ENCODE results near the gene RAB40B. TPM values are rescaled to one million over a fixed set of nuclear protein-coding genes. Genes with fewer than 3 reads are reported as not detected.

RAB40B gene
- total and polyA plus RNA-seq, 2 donors (not counting 1 experiment from before 2014, with no cell fraction given): 4.7 to 8.0 TPM

GRCh38 chr17:82740906-82741759 is 42.6 kb upstream of the RAB40B start:
- no peak for TF ChIP-seq EZH2 (IDR thresholded peaks at IDR 0.05; ENCODE audit: borderline replicate concordance, insufficient read depth, low read depth, low read length, poor library complexity, severe bottlenecking)
- TF ChIP-seq, protein P1, sequence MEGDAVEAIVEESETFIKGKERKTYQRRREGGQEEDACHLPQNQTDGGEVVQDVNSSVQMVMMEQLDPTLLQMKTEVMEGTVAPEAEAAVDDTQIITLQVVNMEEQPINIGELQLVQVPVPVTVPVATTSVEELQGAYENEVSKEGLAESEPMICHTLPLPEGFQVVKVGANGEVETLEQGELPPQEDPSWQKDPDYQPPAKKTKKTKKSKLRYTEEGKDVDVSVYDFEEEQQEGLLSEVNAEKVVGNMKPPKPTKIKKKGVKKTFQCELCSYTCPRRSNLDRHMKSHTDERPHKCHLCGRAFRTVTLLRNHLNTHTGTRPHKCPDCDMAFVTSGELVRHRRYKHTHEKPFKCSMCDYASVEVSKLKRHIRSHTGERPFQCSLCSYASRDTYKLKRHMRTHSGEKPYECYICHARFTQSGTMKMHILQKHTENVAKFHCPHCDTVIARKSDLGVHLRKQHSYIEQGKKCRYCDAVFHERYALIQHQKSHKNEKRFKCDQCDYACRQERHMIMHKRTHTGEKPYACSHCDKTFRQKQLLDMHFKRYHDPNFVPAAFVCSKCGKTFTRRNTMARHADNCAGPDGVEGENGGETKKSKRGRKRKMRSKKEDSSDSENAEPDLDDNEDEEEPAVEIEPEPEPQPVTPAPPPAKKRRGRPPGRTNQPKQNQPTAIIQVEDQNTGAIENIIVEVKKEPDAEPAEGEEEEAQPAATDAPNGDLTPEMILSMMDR (IDR thresholded peaks at IDR 0.05): no peak
- Mint-ChIP-seq H3K27ac (no peak overlapping the region), H3K27me3 (no peaks in the 10 kb centered on the region), H3K4me1 (peaks cover under 1% of the 10 kb centered on the region), H3K9me3 (ENCODE audit: insufficient read depth) (no peaks in the 10 kb centered on the region), H3K4me3 (no peak overlapping the region)
- Histone ChIP-seq H3K4me1 (ENCODE audit: control insufficient read depth in 2 of 2, insufficient read depth in 2 of 2, low read length in 2 of 2) (no peaks in the 10 kb centered on the region), H2AFZ (ENCODE audit: insufficient read depth, low read depth, low read length, poor library complexity, severe bottlenecking) (no peak overlapping the region), H3K27me3 (replicated peaks in 1 of 4; ENCODE audit: control extremely low read depth in 1 of 4, control insufficient read depth in 3 of 4, insufficient read depth in 4 of 4, low read length in 3 of 4) (peaks cover 0 to 2% (median 0%) of the 10 kb centered on the region in 4 experiments), H3K4me2 (replicated peaks; ENCODE audit: low read depth, low read length, poor library complexity, severe bottlenecking) (no peak overlapping the region), H3K36me3 (replicated peaks in 1 of 2; ENCODE audit: control extremely low read depth in 1 of 2, control insufficient read depth in 1 of 2, extremely low read depth in 1 of 2, insufficient read depth in 2 of 2, low read length in 1 of 2) (no peaks in the 10 kb centered on the region), H3K9me3 (ENCODE audit: control extremely low read depth in 1 of 3, control insufficient read depth in 2 of 3, insufficient read depth in 1 of 3, low read length in 2 of 3) (peaks cover 0 to 22% (median 6%) of the 10 kb centered on the region in 3 donors), H3K9ac (ENCODE audit: low read length) (no peak overlapping the region), H4K20me1 (ENCODE audit: control insufficient read depth, insufficient read depth, low read length, poor library complexity, severe bottlenecking) (no peaks in the 10 kb centered on the region), H3K4me3 (ENCODE audit: control extremely low read depth in 1 of 5, extremely low read depth in 1 of 5, insufficient read depth in 1 of 5, low read depth in 2 of 5, low read length in 4 of 5) (no peak overlapping the region), H3K79me2 (ENCODE audit: control insufficient read depth, insufficient read depth, low read length) (no peaks in the 10 kb centered on the region), H3K27ac (ENCODE audit: low read length in 2 of 2) (no peak overlapping the region)
- intact Hi-C loops (cut with micrococcal nuclease): no loop called here
- ATAC-seq (ENCODE audit: low read depth) (no peak), DNase-seq (no peak)
- POLR2A ChIA-PET: no interaction called here
- WGBS (ENCODE audit: insufficient coverage): 99% methylated on average over 8 of the region's 10 CpGs
- CTCF ChIA-PET: interaction anchor here (0.6 kb wide), 1 partner anchor 8 kb away, joined by 3 read pairs; no protein-coding TSS in a partner anchor

All from B cell (primary cell).